ENCODE data around the gene TRPM5. TPM values are rescaled to one million over a fixed set of nuclear protein-coding genes. Genes with fewer than 3 reads are reported as not detected.

The TRPM5 gene
- total RNA-seq, 1 donor from 2014 or later: not detected

- Mint-ChIP-seq H3K27ac (ENCODE audit: unreplicated experiment) (no peak overlapping the region), H3K4me3 (ENCODE audit: unreplicated experiment) (no peak overlapping the region), H3K9me3 (ENCODE audit: unreplicated experiment) (no peaks in the 10 kb centered on the region), H3K27me3 (ENCODE audit: low read depth, unreplicated experiment) (peaks cover 11% of the 10 kb centered on the region), H3K4me1 (ENCODE audit: low read depth, unreplicated experiment) (no peaks in the 10 kb centered on the region), H3K36me3 (ENCODE audit: low read depth, unreplicated experiment) (no peaks in the 10 kb centered on the region)
- DNase-seq (ENCODE audit: low read depth) (no peak), FAIRE-seq (no peak)
- no peaks in the 10 kb centered on the region for H3K9me3 ChIP-seq (ENCODE audit: insufficient read depth, low read depth, low read length)
- no peak overlapping the region for H3K27ac ChIP-seq (ENCODE audit: low read depth, low read length)
- TF ChIP-seq EZH2 (IDR thresholded peaks at IDR 0.05; ENCODE audit: insufficient read depth, low read length): no peak
- TF ChIP-seq CTCF (IDR thresholded peaks at IDR 0.05; ENCODE audit: insufficient read depth, low read depth, low read length): no peak
- no peak overlapping the region for H2AFZ ChIP-seq (ENCODE audit: low read depth, low read length)
- no peak overlapping the region for H3K4me3 ChIP-seq (ENCODE audit: insufficient read depth, low read depth, low read length)
- H3K4me2 ChIP-seq (ENCODE audit: low read length): no peak overlapping the region
- peaks cover 4% of the 10 kb centered on the region for H3K27me3 ChIP-seq (ENCODE audit: insufficient read depth, low read length)
- H3K4me1 ChIP-seq (ENCODE audit: insufficient read depth, low read length): no peaks in the 10 kb centered on the region
- no peaks in the 10 kb centered on the region for H4K20me1 ChIP-seq (ENCODE audit: insufficient read depth, low read length)
- no peaks in the 10 kb centered on the region for H3K36me3 ChIP-seq (ENCODE audit: insufficient read depth, low read length)
- no peak overlapping the region for H3K9ac ChIP-seq (ENCODE audit: low read length)
- no peaks in the 10 kb centered on the region for H3K79me2 ChIP-seq (ENCODE audit: insufficient read depth, low read length)
Observed at GRCh38 chr11:2411446-2412305, 32.6 kb downstream of the TRPM5 start.

- H3K9ac ChIP-seq (ENCODE audit: low read length): no peak overlapping the region
- no peak overlapping the region for H3K4me3 ChIP-seq (ENCODE audit: insufficient read depth, low read depth, low read length)
- no peaks in the 10 kb centered on the region for H3K9me3 ChIP-seq (ENCODE audit: insufficient read depth, low read depth, low read length)
- no peak for DNase-seq (ENCODE audit: low read depth)
- no peak for FAIRE-seq
- no peak overlapping the region for H3K4me2 ChIP-seq (ENCODE audit: low read length)
- TF ChIP-seq CTCF (IDR thresholded peaks at IDR 0.05; ENCODE audit: insufficient read depth, low read depth, low read length) (no peak), EZH2 (IDR thresholded peaks at IDR 0.05; ENCODE audit: insufficient read depth, low read length) (no peak)
- no peaks in the 10 kb centered on the region for H3K4me1 ChIP-seq (ENCODE audit: insufficient read depth, low read length)
- no peak overlapping the region for H3K4me3 Mint-ChIP-seq (ENCODE audit: unreplicated experiment)
- H3K36me3 Mint-ChIP-seq (ENCODE audit: low read depth, unreplicated experiment): no peaks in the 10 kb centered on the region
- H3K27ac Mint-ChIP-seq (ENCODE audit: unreplicated experiment): no peak overlapping the region
- peaks cover 3% of the 10 kb centered on the region for H3K27me3 ChIP-seq (ENCODE audit: insufficient read depth, low read length)
- H3K79me2 ChIP-seq (ENCODE audit: insufficient read depth, low read length): no peaks in the 10 kb centered on the region
- H2AFZ ChIP-seq (ENCODE audit: low read depth, low read length): no peak overlapping the region
- H3K27me3 Mint-ChIP-seq (ENCODE audit: low read depth, unreplicated experiment): peaks cover 8% of the 10 kb centered on the region
- no peaks in the 10 kb centered on the region for H3K36me3 ChIP-seq (ENCODE audit: insufficient read depth, low read length)
- H3K9me3 Mint-ChIP-seq (ENCODE audit: unreplicated experiment): no peaks in the 10 kb centered on the region
- no peaks in the 10 kb centered on the region for H4K20me1 ChIP-seq (ENCODE audit: insufficient read depth, low read length)
- H3K4me1 Mint-ChIP-seq (ENCODE audit: low read depth, unreplicated experiment): no peaks in the 10 kb centered on the region
- no peak overlapping the region for H3K27ac ChIP-seq (ENCODE audit: low read depth, low read length)
Observed at GRCh38 chr11:2410616-2411015, 33.7 kb downstream of the TRPM5 start.

Data from astrocyte (in vitro differentiated cells and primary cell).